EL (cell line): ENCODE data around the gene PARD3.
"Not testable (repeated sequence)": the region's sequence is repeated elsewhere in the genome, so short reads cannot be mapped to it uniquely, and the experiment has no call there.

Experiments used
- DNase-seq: peaks from one replicate; pipeline ENCODE4 v3.0.0-alpha.2; 2016

PARD3 gene

GRCh38 chr10:34815185-34816084, at the start of gene PARD3:
PARD3 (minus strand) TSS chr10:34815296; CDS start chr10:34814995, 301 bp downstream.
- peak; percentile 69 for DNase-seq

- DNase-seq = no peak
Observed at GRCh38 chr10:34864149-34865067, 49.3 kb upstream of the PARD3 start.

DNA sequence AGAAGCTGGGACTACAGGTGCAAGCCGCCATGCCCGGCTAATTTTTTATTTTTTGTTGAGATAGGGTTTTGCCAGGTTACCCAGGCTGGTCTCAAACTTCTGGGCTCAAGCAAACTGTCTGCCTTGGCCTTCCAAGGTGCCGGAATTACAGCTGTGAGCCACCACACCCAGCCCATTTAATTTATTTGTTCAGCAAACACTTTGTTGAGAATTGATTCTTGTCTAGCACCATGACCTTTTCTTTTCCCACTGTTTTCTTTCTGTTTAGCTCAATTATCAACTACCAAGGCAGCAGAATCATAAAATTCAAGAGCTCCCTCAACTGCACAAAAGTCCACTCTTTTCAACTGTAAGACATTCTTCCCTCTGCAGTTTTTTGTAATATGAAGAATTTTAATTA, 47.8 kb upstream of the PARD3 start:
- no peak for DNase-seq

- DNase-seq = no peak
Observed at GRCh38 chr10:34861293-34862021, 46.4 kb upstream of the PARD3 start.

DNA sequence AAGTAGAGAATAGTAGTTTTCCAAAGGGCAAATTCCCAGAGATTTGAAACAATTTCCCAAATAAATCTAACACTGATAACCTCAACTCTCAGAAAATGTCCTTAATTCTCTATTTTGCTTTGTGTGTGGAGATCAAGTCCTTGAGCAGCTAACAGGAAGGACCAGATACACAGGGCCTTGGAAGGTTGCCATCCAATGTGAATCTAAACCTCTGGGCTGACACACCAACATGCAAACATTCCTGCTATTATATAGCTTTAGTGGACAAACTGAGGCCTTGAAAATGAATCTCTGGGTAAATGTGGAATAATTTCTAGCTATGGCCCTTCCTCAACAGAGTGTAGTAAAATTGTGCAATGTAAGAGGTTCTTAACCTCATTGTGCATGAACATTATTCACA, 44.1 kb upstream of the PARD3 start:
- DNase-seq = peak; percentile 31

DNA sequence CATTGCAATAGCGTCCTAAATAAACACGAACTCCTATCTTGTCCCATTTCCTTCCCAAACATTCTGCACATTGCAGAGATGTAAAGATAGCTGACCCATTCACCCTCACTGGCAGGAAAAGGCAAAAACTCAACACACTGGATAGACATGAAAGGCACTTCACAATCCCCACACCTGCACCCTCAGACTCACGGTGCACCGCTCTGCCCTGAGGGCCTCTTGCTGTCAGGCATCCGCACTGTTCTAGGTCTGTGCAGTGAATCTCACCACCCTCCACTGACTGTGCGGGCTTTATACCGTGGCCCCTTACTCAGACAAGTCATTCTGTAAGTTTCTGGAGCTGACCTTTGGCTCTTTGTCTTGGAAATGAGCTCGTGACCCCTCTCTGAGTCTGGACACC, 42.9 kb upstream of the PARD3 start:
- DNase-seq = no peak

DNA sequence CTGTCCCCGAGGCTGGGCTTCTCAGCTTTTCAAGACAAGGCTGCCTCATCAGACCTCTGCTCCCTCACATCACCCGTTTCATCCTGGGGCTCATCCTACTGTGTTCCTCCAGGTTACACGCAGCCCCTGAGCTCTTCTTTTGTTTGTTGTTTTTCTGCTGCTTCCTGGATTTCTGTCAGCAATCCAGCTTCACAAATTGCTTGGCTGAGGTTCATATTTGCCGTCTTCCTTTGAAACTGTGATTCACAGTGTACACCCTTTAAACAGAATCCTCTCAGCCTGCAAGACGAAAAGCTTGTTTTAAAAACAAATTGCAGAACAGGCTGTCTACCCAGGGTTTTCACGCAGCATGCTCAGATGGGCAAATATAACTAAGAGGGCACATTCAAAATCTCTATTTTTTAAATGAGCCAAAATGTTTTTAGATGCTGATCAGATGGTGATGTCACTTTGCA, 39.1 kb upstream of the PARD3 start:
- peak; percentile 52 for DNase-seq

DNA sequence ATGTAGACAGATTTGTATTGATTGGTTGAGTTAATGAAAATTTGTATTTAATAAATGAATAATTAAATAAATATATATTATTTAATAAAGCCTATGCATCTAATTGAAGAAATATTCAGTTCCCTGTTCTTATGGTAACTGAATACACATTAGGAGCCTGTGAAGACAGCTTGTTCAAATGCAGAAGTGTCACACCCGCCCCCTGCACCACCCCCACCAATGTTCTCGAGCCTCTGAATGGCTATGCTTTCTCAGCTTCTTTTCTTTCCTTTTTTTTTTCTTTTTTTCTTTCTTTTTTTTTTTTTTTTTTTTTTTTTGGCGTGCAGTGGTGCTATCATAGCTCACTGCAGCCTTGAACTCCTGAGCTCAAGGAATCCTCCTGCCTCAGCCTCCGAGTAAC, 38.3 kb upstream of the PARD3 start:
- DNase-seq = no peak

DNA sequence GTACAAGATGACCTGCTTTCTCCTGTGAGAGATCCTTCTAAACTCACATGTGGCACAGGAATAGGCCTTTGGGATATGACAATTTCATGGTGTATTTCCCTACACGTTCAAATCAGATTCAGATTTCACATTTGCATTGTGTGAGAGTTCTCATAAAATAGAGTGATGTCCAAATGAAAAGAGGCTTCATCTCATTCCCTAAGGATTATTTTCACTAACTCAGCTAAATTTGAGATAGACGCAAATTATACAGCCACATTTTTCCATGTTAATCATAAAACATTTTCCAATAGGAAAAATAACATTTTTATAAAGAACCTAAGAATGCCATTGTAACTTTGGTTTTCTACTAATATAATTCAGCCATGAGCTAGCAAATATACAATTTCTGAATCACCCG, 35.5 kb upstream of the PARD3 start:
- no peak for DNase-seq

- no peak for DNase-seq
Observed at GRCh38 chr10:34850036-34850435, 34.9 kb upstream of the PARD3 start.

DNA sequence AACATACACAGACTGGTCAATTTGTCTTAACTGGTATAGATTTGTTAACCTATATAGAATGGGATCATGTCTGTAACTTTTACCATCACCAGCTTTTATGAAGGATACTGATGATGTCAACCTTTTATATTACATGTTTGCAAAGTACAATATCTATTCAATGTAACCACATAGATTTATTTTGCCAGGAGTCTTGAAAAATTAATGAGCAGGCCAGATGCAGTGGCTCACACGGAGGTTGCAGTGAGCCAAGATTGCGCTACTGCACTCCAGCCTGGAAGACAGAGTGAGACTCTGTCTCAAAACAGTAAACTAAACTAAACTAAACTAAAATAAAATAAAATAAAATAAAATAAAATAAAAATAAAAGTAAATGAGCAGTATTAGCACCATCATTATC, 30.0 kb upstream of the PARD3 start:
- no peak for DNase-seq

- DNase-seq = no peak
Observed at GRCh38 chr10:34844448-34844847, 29.4 kb upstream of the PARD3 start.

DNA sequence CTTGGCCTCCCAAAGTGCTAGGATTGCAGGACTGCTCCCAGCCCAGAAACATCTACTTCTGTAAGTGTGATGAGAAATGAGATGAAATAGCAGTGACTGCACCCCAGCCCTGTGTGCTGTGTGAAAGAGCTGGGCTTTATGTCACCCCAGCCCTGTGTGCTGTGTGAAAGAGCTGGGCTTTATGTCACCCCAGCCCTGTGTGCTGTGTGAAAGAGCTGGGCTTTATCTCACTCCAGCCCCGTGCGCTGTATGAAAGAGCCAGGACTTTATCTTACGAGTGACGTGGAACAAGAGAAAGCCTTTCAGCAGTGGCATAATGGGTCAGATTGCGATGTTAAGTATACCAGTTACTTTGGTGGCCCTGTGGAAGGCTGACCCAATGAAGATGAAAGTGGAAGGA, 28.4 kb upstream of the PARD3 start:
- DNase-seq = not testable (repeated sequence)

GRCh38 chr10:34838366-34838900, 23.3 kb upstream of the PARD3 start:
- DNase-seq = no peak

- DNase-seq = no peak
Observed at GRCh38 chr10:34835908-34836508, 20.9 kb upstream of the PARD3 start.

- DNase-seq = no peak
Observed at GRCh38 chr10:34834274-34834673, 19.2 kb upstream of the PARD3 start.

DNA sequence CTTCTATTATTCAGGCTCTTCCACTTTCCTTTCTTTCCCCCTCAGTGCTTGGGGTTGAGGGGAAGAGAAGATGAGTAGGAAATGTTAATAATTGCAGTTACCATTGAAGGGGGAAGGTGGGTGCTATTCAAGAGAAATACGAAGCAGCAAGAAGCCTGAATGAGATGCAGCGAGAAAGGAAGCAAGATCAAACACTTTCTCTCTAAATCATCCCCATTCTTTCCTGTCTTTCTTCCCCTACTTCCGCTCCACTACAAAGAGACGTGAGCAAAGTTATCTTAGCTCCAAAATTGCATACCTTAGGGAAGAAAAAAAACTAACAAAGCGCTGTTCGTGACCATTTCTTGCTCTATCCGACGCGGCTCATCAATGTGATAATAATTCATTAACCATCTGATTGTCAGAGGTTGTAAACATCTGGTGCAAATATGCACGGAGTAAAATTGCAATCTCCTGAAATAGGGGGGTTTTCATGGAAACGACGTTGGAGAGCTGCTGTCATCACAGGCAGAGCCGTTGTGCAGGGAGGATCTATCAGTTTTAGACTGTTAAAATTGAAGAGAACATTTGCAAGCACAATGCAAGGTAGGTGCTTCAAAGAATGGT, 15.2 kb upstream of the PARD3 start:
- no peak for DNase-seq

DNA sequence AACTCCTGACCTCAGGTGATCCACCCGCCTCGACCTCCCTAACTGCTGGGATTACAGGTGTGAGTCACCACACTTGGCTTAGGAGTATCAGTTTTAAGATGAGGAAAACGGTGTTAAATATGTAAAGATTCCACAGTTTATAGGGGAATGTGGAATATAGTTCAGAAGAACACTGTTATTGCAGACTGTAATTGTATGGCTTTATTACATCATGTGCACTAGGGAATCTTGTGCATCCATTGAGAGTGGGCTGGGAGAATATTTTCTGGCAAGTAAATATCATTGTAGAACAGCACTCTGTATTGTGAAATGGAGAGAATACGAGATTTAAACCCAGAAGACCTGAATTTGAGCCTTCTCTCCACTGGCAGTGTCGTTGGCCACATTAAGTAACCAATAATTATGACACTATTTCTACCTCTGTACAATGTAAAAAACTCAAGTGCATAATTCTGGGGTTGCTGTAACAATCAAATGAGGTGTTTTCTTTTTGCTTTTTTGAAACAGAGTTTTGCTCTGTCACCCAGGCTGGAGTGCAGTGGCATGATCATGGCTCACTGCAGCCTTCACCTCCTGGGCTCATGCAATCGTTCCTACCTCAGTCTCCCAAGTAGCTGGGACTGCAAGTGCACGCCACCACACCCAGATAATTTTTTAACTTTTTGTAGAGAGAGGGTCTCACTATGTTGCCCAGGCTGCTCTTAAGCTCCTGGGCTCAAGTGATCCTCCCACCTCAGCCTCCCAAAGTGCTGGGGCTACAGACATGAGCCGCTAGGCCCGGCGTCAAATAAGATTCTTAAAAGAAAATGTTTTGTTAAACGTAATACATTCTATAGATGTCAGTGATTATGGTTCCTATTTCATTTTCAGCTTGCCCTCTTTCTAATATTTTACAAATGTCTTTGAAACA, 12.0 kb upstream of the PARD3 start:
- DNase-seq = no peak

DNA sequence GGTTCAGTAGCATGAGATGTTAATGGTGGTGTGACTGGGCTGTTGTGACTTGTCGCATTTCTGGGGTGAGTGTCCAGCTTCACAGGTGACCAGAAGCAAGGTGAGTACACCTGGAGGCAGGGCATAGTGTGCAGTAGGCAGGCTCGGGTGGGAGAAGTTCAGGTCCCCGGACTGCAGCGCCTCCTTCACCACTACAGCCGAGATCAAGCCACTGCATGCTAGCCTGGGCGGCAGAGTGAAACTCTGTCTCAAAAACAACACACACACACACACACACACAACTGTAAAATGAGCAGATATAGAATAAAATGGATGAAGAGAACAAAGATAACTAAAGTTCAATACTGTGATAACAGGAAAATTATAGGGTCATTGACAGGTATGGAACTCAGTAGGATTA, 11.1 kb upstream of the PARD3 start:
- no peak for DNase-seq

DNA sequence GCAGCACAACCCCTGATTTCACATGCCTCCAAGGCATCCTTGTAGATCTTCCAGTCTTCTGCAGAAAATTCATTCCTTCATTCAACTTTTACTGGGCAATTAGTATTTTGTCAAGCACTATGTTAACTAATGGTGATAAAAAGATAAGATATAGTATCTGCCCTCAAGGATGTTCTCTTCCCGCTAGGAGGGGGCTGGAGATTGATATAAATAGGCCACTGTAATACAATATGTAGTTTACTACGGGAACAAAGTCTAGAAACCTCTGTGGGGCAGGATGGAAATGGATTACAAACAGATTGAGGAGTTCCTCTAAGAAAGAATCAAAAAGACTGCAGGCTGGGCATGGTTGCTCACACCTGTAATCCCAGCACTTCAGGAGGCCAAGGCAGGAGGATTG, 10.3 kb upstream of the PARD3 start:
- no peak for DNase-seq

- peak; percentile 24 for DNase-seq
Observed at GRCh38 chr10:34824870-34825269, 9.8 kb upstream of the PARD3 start.
